GM10266 (cell line): ENCODE results near the gene MED16.
A peak's percentile ranks its signal among the peaks of the same experiment; 100 is the strongest.

ENCODE experiments used
- DNase-seq: peaks from one replicate; pipeline ENCODE4 v3.0.0; 2012; ENCODE audit errors: extremely low spot score
- TF ChIP-seq, protein P1 (sequence below): IDR thresholded peaks from 2 replicates; pipeline ENCODE4 v1.5.1; 2012; ENCODE audit warnings: mild to moderate bottlenecking, low read depth; ENCODE audit not compliant: control insufficient read depth, insufficient read depth; ENCODE audit errors: missing control alignments

The MED16 gene

GRCh38 chr19:927351-927779, 34.4 kb upstream of the MED16 start:
- DNase-seq: no peak
- TF ChIP-seq, protein P1, sequence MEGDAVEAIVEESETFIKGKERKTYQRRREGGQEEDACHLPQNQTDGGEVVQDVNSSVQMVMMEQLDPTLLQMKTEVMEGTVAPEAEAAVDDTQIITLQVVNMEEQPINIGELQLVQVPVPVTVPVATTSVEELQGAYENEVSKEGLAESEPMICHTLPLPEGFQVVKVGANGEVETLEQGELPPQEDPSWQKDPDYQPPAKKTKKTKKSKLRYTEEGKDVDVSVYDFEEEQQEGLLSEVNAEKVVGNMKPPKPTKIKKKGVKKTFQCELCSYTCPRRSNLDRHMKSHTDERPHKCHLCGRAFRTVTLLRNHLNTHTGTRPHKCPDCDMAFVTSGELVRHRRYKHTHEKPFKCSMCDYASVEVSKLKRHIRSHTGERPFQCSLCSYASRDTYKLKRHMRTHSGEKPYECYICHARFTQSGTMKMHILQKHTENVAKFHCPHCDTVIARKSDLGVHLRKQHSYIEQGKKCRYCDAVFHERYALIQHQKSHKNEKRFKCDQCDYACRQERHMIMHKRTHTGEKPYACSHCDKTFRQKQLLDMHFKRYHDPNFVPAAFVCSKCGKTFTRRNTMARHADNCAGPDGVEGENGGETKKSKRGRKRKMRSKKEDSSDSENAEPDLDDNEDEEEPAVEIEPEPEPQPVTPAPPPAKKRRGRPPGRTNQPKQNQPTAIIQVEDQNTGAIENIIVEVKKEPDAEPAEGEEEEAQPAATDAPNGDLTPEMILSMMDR: no peak

DNA sequence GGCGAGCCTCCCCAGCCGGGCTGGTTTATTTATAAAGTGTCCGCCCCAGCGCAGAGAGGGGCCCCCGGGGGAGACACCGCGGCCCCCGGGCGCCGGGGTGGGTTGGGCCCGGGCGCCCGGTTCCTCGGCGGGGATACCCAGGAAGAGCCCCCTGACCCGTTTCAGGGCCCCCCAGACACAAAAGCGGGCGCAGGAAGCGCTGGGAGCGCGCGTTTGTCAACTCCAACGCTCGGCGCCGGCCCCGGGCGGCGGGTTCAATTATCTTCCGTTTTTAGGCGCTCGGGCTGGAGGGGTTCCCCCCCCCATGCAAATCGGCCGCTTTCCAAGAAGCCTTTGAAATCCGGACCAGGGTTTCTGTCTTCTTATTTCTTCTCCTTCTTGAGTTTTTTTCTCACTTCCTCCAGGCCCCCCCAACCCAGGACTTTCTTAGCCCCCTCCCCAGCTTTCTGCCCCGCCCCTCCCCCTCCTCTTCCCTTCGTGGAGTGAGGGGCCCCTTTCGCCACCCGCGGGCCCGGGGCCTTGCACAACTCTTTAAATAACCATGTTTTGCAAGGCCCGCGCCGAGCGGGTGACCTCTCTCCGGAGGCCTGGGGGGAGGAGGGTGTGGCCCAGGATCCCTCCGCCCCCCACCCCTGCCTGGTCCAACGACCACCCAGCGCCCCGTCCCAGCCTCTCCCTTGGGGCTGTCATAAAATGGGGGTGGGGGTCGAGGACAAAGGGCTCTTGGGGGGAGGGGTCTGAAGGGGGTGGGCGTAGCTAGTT, 33.8 kb upstream of the MED16 start:
- DNase-seq: peak; percentile 86
- TF ChIP-seq, protein P1: no peak

DNA sequence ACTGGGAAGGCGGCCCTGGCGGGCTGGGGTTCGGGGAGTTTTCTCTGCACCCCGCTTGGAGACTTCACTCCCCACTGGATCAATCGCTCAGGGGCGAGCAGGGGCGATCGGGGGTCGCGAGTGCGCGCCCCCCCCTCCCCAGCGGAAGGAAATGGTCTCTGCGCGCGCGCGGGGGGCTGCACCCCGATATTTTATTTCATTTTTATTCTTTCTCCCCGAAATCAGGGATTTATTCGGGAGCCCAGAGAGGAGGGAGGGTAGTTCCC, 33.3 kb upstream of the MED16 start:
- TF ChIP-seq, protein P1: no peak

DNA sequence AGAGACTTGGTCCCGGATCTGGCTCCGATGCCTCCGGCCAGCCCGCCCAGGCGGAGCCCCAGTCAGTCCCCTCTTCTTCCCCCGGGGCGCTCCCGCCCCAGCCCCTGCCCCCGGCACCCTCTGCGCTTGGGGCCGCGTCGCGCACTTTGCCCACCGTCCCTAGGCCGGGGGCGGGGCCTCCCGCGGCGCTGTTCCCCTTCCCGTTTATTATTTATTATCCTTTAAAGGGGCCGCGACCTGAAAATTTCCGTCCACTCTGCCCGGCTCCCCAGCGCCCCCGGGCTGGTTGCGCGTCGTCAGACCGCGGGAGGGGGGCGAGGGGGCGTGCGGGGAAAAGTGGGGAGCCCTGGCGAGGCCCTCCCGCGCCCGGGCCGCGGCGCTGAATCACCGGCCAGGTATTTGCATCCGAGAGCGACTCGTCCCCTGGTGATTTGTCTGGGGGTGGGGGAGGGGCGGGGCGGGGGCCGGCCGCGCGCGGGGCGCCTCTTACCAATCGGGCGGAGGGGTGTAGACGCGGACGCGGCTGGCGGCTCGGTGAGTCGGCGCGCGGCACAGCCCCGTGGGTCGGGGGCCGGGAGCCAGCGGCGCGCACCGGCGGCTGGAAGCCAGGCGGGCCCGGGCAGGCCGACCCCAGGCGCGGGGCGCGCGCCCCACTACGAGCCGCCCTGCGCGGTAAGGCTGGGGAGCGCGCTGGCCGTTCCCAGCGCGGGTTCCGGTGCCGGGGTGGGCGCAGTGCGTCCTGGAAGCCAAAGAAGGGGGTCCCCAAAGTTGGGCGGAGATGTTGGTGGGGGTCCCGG, 32.7 kb upstream of the MED16 start, which contains the start of gene ARID3A:
Gene ARID3A (plus strand): TSS at position 510 of the 797 bp plus-strand sequence. CDS start 3,494 bp downstream, outside the sequence.
- peak; percentile 96 for DNase-seq

More for the DNA sequence above, 33.3 kb upstream of the MED16 start:
- DNase-seq: peak; percentile 67

DNA sequence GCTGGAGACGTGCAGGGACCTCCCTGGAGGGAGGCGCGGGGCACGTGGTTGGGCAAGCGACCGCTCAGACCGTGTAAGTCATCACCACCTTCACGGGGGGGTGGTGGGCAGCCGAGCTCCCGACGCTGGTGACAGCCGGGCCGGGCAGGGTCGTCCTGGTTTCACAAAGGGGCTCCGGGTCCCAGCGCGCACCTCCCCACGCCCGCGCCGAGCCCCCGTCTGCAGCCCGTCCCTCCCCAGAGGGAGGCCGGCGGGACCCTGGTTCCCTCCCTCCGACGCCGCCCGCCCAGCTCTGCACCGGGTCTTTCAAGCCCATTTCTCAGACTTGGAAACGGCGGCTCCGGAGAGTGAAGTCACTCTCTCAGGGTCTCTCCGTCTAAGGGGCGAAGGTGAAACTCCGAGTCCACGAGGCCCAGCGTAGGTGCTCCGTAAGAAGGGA, 32.1 kb upstream of the MED16 start:
- peak; percentile 81 for DNase-seq
- TF ChIP-seq, protein P1: no peak

More for the DNA sequence above, 32.7 kb upstream of the MED16 start, which contains the start of gene ARID3A:
- TF ChIP-seq, protein P1: no peak

DNA sequence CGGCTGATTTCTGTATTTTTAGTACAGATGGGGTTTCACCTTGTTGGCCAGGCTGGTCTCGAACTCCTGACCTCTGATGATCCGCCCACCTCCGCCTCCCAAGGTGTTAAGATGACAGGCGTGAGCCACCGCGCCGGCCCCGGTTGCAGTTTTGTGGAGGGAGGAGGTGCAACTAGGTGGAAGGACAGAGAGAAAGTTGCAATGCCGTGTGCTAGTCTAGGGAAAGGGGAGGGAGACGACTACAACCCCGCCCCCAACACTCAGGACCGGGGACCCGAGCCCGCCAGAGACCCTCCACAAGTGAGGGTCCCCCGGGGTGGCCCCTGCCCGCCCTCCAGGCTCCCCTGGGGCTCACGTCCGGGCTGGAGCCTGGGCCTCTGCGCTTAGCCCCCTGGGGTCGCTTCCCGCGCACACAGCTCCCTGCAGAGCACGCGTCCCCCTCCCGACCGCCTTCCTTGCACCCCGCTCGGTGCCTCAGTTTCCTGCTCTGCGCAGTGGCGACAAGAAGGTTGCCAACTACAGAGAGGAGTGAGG, 31.6 kb upstream of the MED16 start:
- TF ChIP-seq, protein P1: no peak
- DNase-seq: peak; percentile 75
